ENCODE measurements around the gene SH2B3.
"Not testable (repeated sequence)": the region's sequence is repeated elsewhere in the genome, so short reads cannot be mapped to it uniquely, and the experiment has no call there.

Gene SH2B3

GRCh38 chr12:111405859-111406473, at the start of gene SH2B3:
TSS of gene SH2B3 (plus strand) at chr12:111405923. CDS start at chr12:111418146, 12,223 bp downstream.
- DNase-seq, result peak; percentile 48

- no peak for DNase-seq
Measured at GRCh38 chr12:111359231-111359913, 46.4 kb upstream of the SH2B3 start.

GRCh38 chr12:111359914-111360276, 45.8 kb upstream of the SH2B3 start:
- no peak for DNase-seq

- no peak for DNase-seq
Measured at GRCh38 chr12:111360325-111360930, 45.3 kb upstream of the SH2B3 start.

GRCh38 chr12:111361073-111361716, 44.5 kb upstream of the SH2B3 start:
- DNase-seq, result no peak

- DNase-seq, result no peak
Measured at GRCh38 chr12:111361717-111362576, 43.8 kb upstream of the SH2B3 start.

GRCh38 chr12:111362687-111363475, 42.8 kb upstream of the SH2B3 start:
- DNase-seq, result no peak

GRCh38 chr12:111363578-111363977, 42.1 kb upstream of the SH2B3 start:
- DNase-seq, result no peak

- no peak for DNase-seq
Measured at GRCh38 chr12:111366075-111366474, 39.6 kb upstream of the SH2B3 start.

GRCh38 chr12:111366583-111366982, 39.1 kb upstream of the SH2B3 start:
- DNase-seq, result no peak

GRCh38 chr12:111367661-111368221, 38.0 kb upstream of the SH2B3 start:
- no peak for DNase-seq

GRCh38 chr12:111368291-111368787, 37.4 kb upstream of the SH2B3 start:
- no peak for DNase-seq

- peak; percentile 83 for DNase-seq
Measured at GRCh38 chr12:111368788-111369495, 36.8 kb upstream of the SH2B3 start, which contains the start of gene PHETA1. TSS of gene PHETA1 (minus strand) at chr12:111369095. CDS start at chr12:111363427, 5,668 bp downstream.

- DNase-seq, result no peak
Measured at GRCh38 chr12:111369496-111370220, 36.1 kb upstream of the SH2B3 start.

- not testable (repeated sequence) for DNase-seq
Measured at GRCh38 chr12:111373231-111373630, 32.5 kb upstream of the SH2B3 start.

- DNase-seq, result no peak
Measured at GRCh38 chr12:111377440-111377839, 28.3 kb upstream of the SH2B3 start.

- DNase-seq, result no peak
Measured at GRCh38 chr12:111379942-111380554, 25.7 kb upstream of the SH2B3 start.

- DNase-seq, result no peak
Measured at GRCh38 chr12:111384596-111384995, 21.1 kb upstream of the SH2B3 start.

GRCh38 chr12:111386885-111387284, 18.8 kb upstream of the SH2B3 start:
- DNase-seq, result no peak

Measured in NCI-H526 treated with DMSO at 0.1 percent for 48 hours (cell line).